Measurements from ENCODE around the gene CMSS1. TPM values are rescaled to one million over a fixed set of nuclear protein-coding genes. Genes with fewer than 3 reads are reported as not detected.

CMSS1 gene
- total RNA-seq, 4 donors from 2014 or later: 11.2 to 16.3 (median 14.1) TPM

DNA sequence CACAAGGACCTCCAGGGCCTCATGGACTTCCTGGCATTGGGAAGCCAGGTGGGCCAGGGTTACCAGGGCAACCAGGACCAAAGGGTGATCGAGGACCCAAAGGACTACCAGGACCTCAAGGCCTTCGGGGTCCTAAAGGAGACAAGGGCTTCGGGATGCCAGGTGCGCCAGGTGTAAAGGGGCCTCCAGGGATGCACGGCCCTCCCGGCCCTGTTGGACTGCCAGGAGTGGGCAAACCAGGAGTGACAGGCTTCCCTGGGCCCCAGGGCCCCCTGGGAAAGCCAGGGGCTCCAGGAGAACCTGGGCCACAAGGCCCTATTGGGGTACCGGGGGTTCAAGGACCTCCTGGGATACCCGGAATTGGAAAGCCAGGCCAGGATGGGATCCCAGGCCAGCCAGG is 23.2 kb upstream of the CMSS1 start:
- no peak for DNase-seq (ENCODE audit: extremely low spot score)
- Histone ChIP-seq H3K27ac (replicated peaks in 1 of 4) (no peak overlapping the region), H3K36me3 (peaks cover 0 to 11% (median 0%) of the 10 kb centered on the region in 4 donors), H3K4me3 (no peak overlapping the region), H3K4me1 (peaks cover 0 to under 1% (median 0%) of the 10 kb centered on the region in 4 donors), H3K9me3 (no peaks in the 10 kb centered on the region), H3K27me3 (no peaks in the 10 kb centered on the region)
- intact Hi-C loops (cut with DNase I): no loop called here
- WGBS: 96% methylated on average over 6 of the region's 8 CpGs
- TF ChIP-seq POLR2AphosphoS5 (IDR thresholded peaks at IDR 0.05): no peak
- TF ChIP-seq, protein P1, sequence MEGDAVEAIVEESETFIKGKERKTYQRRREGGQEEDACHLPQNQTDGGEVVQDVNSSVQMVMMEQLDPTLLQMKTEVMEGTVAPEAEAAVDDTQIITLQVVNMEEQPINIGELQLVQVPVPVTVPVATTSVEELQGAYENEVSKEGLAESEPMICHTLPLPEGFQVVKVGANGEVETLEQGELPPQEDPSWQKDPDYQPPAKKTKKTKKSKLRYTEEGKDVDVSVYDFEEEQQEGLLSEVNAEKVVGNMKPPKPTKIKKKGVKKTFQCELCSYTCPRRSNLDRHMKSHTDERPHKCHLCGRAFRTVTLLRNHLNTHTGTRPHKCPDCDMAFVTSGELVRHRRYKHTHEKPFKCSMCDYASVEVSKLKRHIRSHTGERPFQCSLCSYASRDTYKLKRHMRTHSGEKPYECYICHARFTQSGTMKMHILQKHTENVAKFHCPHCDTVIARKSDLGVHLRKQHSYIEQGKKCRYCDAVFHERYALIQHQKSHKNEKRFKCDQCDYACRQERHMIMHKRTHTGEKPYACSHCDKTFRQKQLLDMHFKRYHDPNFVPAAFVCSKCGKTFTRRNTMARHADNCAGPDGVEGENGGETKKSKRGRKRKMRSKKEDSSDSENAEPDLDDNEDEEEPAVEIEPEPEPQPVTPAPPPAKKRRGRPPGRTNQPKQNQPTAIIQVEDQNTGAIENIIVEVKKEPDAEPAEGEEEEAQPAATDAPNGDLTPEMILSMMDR (IDR thresholded peaks at IDR 0.05): no peak
- TF ChIP-seq EP300 (IDR thresholded peaks at IDR 0.05): no peak
- TF ChIP-seq POLR2A (IDR thresholded peaks at IDR 0.05; ENCODE audit: low read depth): no peak

DNA sequence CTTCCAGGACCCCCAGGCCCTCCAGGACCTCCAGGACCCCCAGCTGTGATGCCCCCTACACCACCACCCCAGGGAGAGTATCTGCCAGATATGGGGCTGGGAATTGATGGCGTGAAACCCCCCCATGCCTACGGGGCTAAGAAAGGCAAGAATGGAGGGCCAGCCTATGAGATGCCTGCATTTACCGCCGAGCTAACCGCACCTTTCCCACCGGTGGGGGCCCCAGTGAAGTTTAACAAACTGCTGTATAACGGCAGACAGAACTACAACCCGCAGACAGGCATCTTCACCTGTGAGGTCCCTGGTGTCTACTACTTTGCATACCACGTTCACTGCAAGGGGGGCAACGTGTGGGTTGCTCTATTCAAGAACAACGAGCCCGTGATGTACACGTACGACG is 22.1 kb upstream of the CMSS1 start:
- no peak for DNase-seq (ENCODE audit: extremely low spot score)

DNA sequence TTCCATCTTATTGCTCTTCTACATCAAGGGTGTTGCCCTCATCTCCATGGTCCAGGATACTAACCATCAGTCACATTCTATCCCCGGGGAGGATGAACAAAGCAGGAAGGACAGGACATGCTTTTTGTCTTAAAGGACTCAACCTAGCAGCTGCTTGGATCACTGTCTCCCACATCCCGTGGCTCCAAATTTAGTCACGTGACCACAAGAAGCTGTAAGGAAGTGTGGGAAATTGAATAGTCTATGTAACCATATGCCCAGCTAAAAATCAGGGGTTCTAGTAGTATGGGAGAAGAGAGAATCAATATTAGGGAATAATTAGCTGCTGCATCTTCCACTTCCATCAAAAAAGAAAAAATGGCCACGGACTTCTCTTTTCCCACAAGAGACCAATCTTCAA is 18.2 kb upstream of the CMSS1 start:
- DNase-seq (ENCODE audit: extremely low spot score): no peak
- TF ChIP-seq POLR2A (IDR thresholded peaks at IDR 0.05; ENCODE audit: low read depth): no peak
- TF ChIP-seq POLR2AphosphoS5 (IDR thresholded peaks at IDR 0.05): no peak
- no peak for TF ChIP-seq EP300 (IDR thresholded peaks at IDR 0.05)
- TF ChIP-seq, protein P1 (IDR thresholded peaks at IDR 0.05): no peak
- WGBS: 81% methylated on average over 4 of the region's 4 CpGs
- H3K4me3 ChIP-seq: no peak overlapping the region
- no peak overlapping the region for H3K27ac ChIP-seq (replicated peaks in 1 of 4)
- intact Hi-C loops (cut with DNase I): no loop called here
- peaks cover 0 to 7% (median 0%) of the 10 kb centered on the region in 4 donors for H3K36me3 ChIP-seq
- no peaks in the 10 kb centered on the region for H3K9me3 ChIP-seq
- H3K4me1 ChIP-seq: no peaks in the 10 kb centered on the region
- H3K27me3 ChIP-seq: no peaks in the 10 kb centered on the region

More for the DNA sequence above, 22.1 kb upstream of the CMSS1 start:
- Histone ChIP-seq H3K36me3 (peaks cover 0 to 11% (median 0%) of the 10 kb centered on the region in 4 donors), H3K4me3 (no peak overlapping the region), H3K27ac (replicated peaks in 1 of 4) (no peak overlapping the region), H3K27me3 (no peaks in the 10 kb centered on the region), H3K9me3 (no peaks in the 10 kb centered on the region), H3K4me1 (no peaks in the 10 kb centered on the region)
- TF ChIP-seq POLR2A (IDR thresholded peaks at IDR 0.05; ENCODE audit: low read depth): no peak
- TF ChIP-seq POLR2AphosphoS5 (IDR thresholded peaks at IDR 0.05): no peak
- TF ChIP-seq, protein P1 (IDR thresholded peaks at IDR 0.05): no peak
- TF ChIP-seq EP300 (IDR thresholded peaks at IDR 0.05): no peak
- WGBS: 91% methylated on average over 15 of the region's 15 CpGs
- intact Hi-C loops (cut with DNase I): no loop called here

DNA sequence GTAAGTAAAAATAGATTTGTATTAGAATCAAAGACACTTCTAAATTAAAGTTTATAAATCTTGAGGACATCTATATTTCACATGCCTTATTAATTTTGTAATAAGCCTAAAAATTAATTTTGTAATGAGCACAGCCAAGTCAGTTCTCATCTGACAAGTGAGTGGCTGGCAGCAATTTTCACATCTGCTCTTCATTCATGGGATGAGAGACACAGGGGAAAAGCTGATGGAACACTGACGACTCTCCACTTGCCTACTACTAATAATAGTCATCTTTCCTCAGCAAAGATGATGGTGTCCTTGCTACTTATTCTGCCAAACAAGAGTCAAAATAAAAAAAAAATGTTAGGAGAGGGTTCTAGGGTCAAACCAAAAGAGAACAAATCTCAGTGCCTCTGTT is 14.4 kb upstream of the CMSS1 start:
- Histone ChIP-seq H3K27ac (replicated peaks in 1 of 4) (no peak overlapping the region), H3K4me3 (no peak overlapping the region), H3K36me3 (no peaks in the 10 kb centered on the region), H3K4me1 (peaks cover 0 to 5% (median 0%) of the 10 kb centered on the region in 4 donors), H3K27me3 (no peaks in the 10 kb centered on the region), H3K9me3 (peaks cover 0 to 9% (median 3%) of the 10 kb centered on the region in 4 donors)
- no peak for DNase-seq (ENCODE audit: extremely low spot score)
- no peak for TF ChIP-seq POLR2A (IDR thresholded peaks at IDR 0.05; ENCODE audit: low read depth)
- no peak for TF ChIP-seq POLR2AphosphoS5 (IDR thresholded peaks at IDR 0.05)
- intact Hi-C loops (cut with DNase I): no loop called here
- 50% methylated on average over 1 of the region's 1 CpG for WGBS

DNA sequence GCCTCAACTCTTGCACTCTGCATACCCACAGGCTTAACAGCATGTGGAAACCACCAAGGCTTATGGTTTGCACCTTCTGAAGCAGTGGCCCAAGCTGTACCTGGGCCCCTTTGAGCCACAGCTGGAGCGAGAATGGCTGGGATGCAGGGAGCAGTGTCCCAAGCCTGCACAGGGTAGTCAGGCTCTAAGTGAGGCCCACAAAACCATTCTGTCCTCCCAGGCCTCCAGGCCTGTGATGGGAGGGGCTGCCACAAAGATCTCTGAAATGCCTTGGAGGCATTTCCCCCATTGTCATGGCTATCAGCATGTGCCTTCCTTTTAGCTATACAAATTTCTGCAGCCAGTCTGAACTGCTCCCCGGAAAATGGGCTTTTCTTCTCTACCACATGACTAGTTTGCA is 12.5 kb upstream of the CMSS1 start:
- WGBS: 95% methylated on average over 2 of the region's 2 CpGs
- no peaks in the 10 kb centered on the region for H3K36me3 ChIP-seq
- no peak overlapping the region for H3K4me3 ChIP-seq
- peaks cover 0 to 9% (median 3%) of the 10 kb centered on the region in 4 donors for H3K9me3 ChIP-seq
- no peak overlapping the region for H3K27ac ChIP-seq (replicated peaks in 1 of 4)
- no peaks in the 10 kb centered on the region for H3K27me3 ChIP-seq
- H3K4me1 ChIP-seq: peaks cover 0 to 7% (median 0%) of the 10 kb centered on the region in 4 donors
- intact Hi-C loops (cut with DNase I): no loop called here
- TF ChIP-seq, protein P1 (IDR thresholded peaks at IDR 0.05): no peak
- TF ChIP-seq POLR2AphosphoS5 (IDR thresholded peaks at IDR 0.05): no peak
- TF ChIP-seq POLR2A (IDR thresholded peaks at IDR 0.05; ENCODE audit: low read depth): no peak
- TF ChIP-seq EP300 (IDR thresholded peaks at IDR 0.05): no peak
- no peak for DNase-seq (ENCODE audit: extremely low spot score)

All from esophagus muscularis mucosa (tissue), 4 donors.